Measurements from ENCODE around the gene EEF1E1.

Gene EEF1E1

GRCh38 chr6:8113131-8113654, 10.8 kb upstream of the EEF1E1 start:
- ChIA-PET POLR2A (interaction anchor here (1.0 to 1.2 kb wide), 2 partner anchors 11 to 28 kb away, joined by 3 to 4 read pairs; partner anchors contain the start of gene EEF1E1), CTCF (interaction anchor here (0.7 to 2.1 kb wide), 3 partner anchors 18 to 106 kb away, joined by 3 to 9 read pairs (median 6); no protein-coding TSS in a partner anchor)
- no peaks in the 10 kb centered on the region for H3K36me3 ChIP-seq (ENCODE audit: control insufficient read depth in 2 of 2, insufficient read depth in 1 of 2, low read length in 2 of 2)
- TF ChIP-seq KLF9 (tag by site-specific recombination; IDR thresholded peaks at IDR 0.05; ENCODE audit: low read depth) = no peak
- no peak for TF ChIP-seq FEZF1 (tag by site-specific recombination; IDR thresholded peaks at IDR 0.05)
- TF ChIP-seq ZNF2 (tag by site-specific recombination; IDR thresholded peaks at IDR 0.05) = no peak
- TF ChIP-seq ZNF391 (tag by site-specific recombination; IDR thresholded peaks at IDR 0.05; ENCODE audit: borderline replicate concordance, low read depth) = no peak
- H3K9me3 ChIP-seq (ENCODE audit: control insufficient read depth, insufficient read depth, low read depth, low read length) = no peaks in the 10 kb centered on the region
- H3K27ac ChIP-seq (ENCODE audit: extremely low read depth, low read depth, low read length) = no peak overlapping the region
- no peaks in the 10 kb centered on the region for H3K4me1 ChIP-seq (ENCODE audit: control insufficient read depth, insufficient read depth, low read length)
- no peak overlapping the region for H3K4me3 ChIP-seq (ENCODE audit: low read depth, low read length)

GRCh38 chr6:8110725-8111124, 8.4 kb upstream of the EEF1E1 start:
- ChIA-PET CTCF (interaction anchor here (0.6 kb wide), 1 partner anchor 37 kb away, joined by 3 read pairs; no protein-coding TSS in a partner anchor), POLR2A (no interaction called here)
- no peak overlapping the region for H3K27ac ChIP-seq (ENCODE audit: extremely low read depth, low read depth, low read length)

GRCh38 chr6:8110117-8110721, 7.9 kb upstream of the EEF1E1 start:
- CTCF ChIA-PET = interaction anchor here (0.6 kb wide), 1 partner anchor 37 kb away, joined by 3 read pairs; no protein-coding TSS in a partner anchor
- H3K36me3 ChIP-seq (ENCODE audit: control insufficient read depth in 2 of 2, insufficient read depth in 1 of 2, low read length in 2 of 2) = no peaks in the 10 kb centered on the region
- POLR2A ChIA-PET = interaction anchor here (0.7 kb wide), 1 partner anchor 41 kb away, joined by 4 read pairs; no protein-coding TSS in a partner anchor
- H3K27ac ChIP-seq (ENCODE audit: extremely low read depth, low read depth, low read length) = no peak overlapping the region
- H3K4me3 ChIP-seq (ENCODE audit: low read depth, low read length) = no peak overlapping the region
- no peaks in the 10 kb centered on the region for H3K4me1 ChIP-seq (ENCODE audit: control insufficient read depth, insufficient read depth, low read length)
- no peaks in the 10 kb centered on the region for H3K9me3 ChIP-seq (ENCODE audit: control insufficient read depth, insufficient read depth, low read depth, low read length)
- TF ChIP-seq ZNF175 (tag by site-specific recombination; IDR thresholded peaks at IDR 0.05) (no peak), ZNF792 (tag by site-specific recombination; IDR thresholded peaks at IDR 0.05) (no peak), ZNF433 (tag by site-specific recombination; IDR thresholded peaks at IDR 0.05; ENCODE audit: low read depth) (no peak), KLF8 (tag by site-specific recombination; IDR thresholded peaks at IDR 0.05) (no peak), PRDM1 (tag by site-specific recombination; IDR thresholded peaks at IDR 0.05) (no peak), ZNF16 (tag by site-specific recombination; IDR thresholded peaks at IDR 0.05; ENCODE audit: low read depth) (no peak), GLI2 (tag by site-specific recombination; IDR thresholded peaks at IDR 0.05; ENCODE audit: borderline replicate concordance, low read depth) (no peak), ZNF311 (tag by site-specific recombination; IDR thresholded peaks at IDR 0.05; ENCODE audit: borderline replicate concordance) (no peak), ZNF132 (tag by site-specific recombination; IDR thresholded peaks at IDR 0.05; ENCODE audit: borderline replicate concordance) (no peak), SALL2 (tag by site-specific recombination; IDR thresholded peaks at IDR 0.05; ENCODE audit: borderline replicate concordance) (no peak), ZNF707 (tag by site-specific recombination; IDR thresholded peaks at IDR 0.05) (no peak), ZNF114 (tag by site-specific recombination; IDR thresholded peaks at IDR 0.05) (no peak), KLF10 (tag by site-specific recombination; IDR thresholded peaks at IDR 0.05) (no peak), KLF16 (tag by site-specific recombination; IDR thresholded peaks at IDR 0.05) (no peak)

More at GRCh38 chr6:8110725-8111124, 8.4 kb upstream of the EEF1E1 start:
- Histone ChIP-seq H3K4me1 (ENCODE audit: control insufficient read depth, insufficient read depth, low read length) (no peaks in the 10 kb centered on the region), H3K4me3 (ENCODE audit: low read depth, low read length) (no peak overlapping the region), H3K36me3 (ENCODE audit: control insufficient read depth in 2 of 2, insufficient read depth in 1 of 2, low read length in 2 of 2) (no peaks in the 10 kb centered on the region), H3K9me3 (ENCODE audit: control insufficient read depth, insufficient read depth, low read depth, low read length) (no peaks in the 10 kb centered on the region)
- TF ChIP-seq ZSCAN18 (tag by site-specific recombination; IDR thresholded peaks at IDR 0.05) = no peak
- TF ChIP-seq ZNF558 (tag by site-specific recombination; IDR thresholded peaks at IDR 0.05) = no peak
- TF ChIP-seq ZNF324 (tag by site-specific recombination; IDR thresholded peaks at IDR 0.05) = no peak
- TF ChIP-seq ZNF777 (tag by site-specific recombination; IDR thresholded peaks at IDR 0.05; ENCODE audit: borderline replicate concordance) = no peak
- no peak for TF ChIP-seq AEBP2 (tag by site-specific recombination; IDR thresholded peaks at IDR 0.05; ENCODE audit: borderline replicate concordance)
- TF ChIP-seq ZBTB44 (tag by site-specific recombination; IDR thresholded peaks at IDR 0.05) = no peak
- TF ChIP-seq ZNF155 (tag by site-specific recombination; IDR thresholded peaks at IDR 0.05) = no peak
